GM12864 (cell line): ENCODE measurements around the gene PF4V1.

ENCODE experiments used
- DNase-seq: peaks from one replicate; pipeline ENCODE4 v3.0.0-alpha.2; 2011; ENCODE audit warnings: low read depth
- H3K4me3 ChIP-seq: 2 replicates; pipeline ENCODE4 v1.5.1; 2011; ENCODE audit warnings: mild to moderate bottlenecking, low read depth, low read length, control low read depth
- CTCF ChIP-seq: IDR thresholded peaks from 2 replicates; pipeline ENCODE4 v1.5.1; 2011; ENCODE audit warnings: low read depth, mild to moderate bottlenecking, moderate library complexity, low read length, control low read depth, inconsistent platforms; ENCODE audit errors: missing control alignments

The PF4V1 gene

GRCh38 chr4:73853246-73853704 lies at the start of gene PF4V1:
Gene PF4V1, plus strand, starts transcription at chr4:73853296. Its CDS starts 67 bp downstream, at chr4:73853363.
- H3K4me3 ChIP-seq, result no peak within 1 kb of the TSS
- no peak for TF ChIP-seq CTCF
- no peak for DNase-seq

GRCh38 chr4:73810191-73810590 lies 42.9 kb upstream of the PF4V1 start:
- no peak overlapping the region for H3K4me3 ChIP-seq
- DNase-seq, result no peak
- no peak for TF ChIP-seq CTCF

GRCh38 chr4:73811841-73812240 lies 41.3 kb upstream of the PF4V1 start:
- no peak for DNase-seq
- no peak for TF ChIP-seq CTCF
- H3K4me3 ChIP-seq, result no peak overlapping the region

GRCh38 chr4:73814679-73815078 lies 38.4 kb upstream of the PF4V1 start:
- TF ChIP-seq CTCF, result no peak
- no peak overlapping the region for H3K4me3 ChIP-seq
- no peak for DNase-seq

- TF ChIP-seq CTCF, result no peak
- H3K4me3 ChIP-seq, result no peak overlapping the region
- no peak for DNase-seq
These were observed 38.0 kb upstream of the PF4V1 start for GRCh38 chr4:73815145-73815544.

- H3K4me3 ChIP-seq, result no peak overlapping the region
- no peak for DNase-seq
- TF ChIP-seq CTCF, result no peak
These were observed 36.3 kb upstream of the PF4V1 start for GRCh38 chr4:73816814-73817213.

GRCh38 chr4:73817341-73817740 lies 35.8 kb upstream of the PF4V1 start:
- TF ChIP-seq CTCF, result no peak
- no peak overlapping the region for H3K4me3 ChIP-seq
- no peak for DNase-seq
